Measurements from ENCODE around the gene PCSK6.
"Not testable (repeated sequence)": the region's sequence is repeated elsewhere in the genome, so short reads cannot be mapped to it uniquely, and the experiment has no call there.

Gene PCSK6

GRCh38 chr15:101459579-101460300 lies 29.8 kb downstream of the PCSK6 start:
- DNase-seq (ENCODE audit: low read depth) = no peak

GRCh38 chr15:101458908-101459578 lies 30.5 kb downstream of the PCSK6 start:
- DNase-seq (ENCODE audit: low read depth) = no peak

GRCh38 chr15:101458158-101458900 lies 31.2 kb downstream of the PCSK6 start:
- DNase-seq (ENCODE audit: low read depth) = no peak

- no peak for DNase-seq (ENCODE audit: low read depth)
Measured at GRCh38 chr15:101457696-101458095, 31.8 kb downstream of the PCSK6 start.

GRCh38 chr15:101456057-101456739 lies 33.3 kb downstream of the PCSK6 start:
- no peak for DNase-seq (ENCODE audit: low read depth)

GRCh38 chr15:101455291-101456025 lies 34.0 kb downstream of the PCSK6 start:
- DNase-seq (ENCODE audit: low read depth) = no peak

GRCh38 chr15:101454781-101455180 lies 34.7 kb downstream of the PCSK6 start:
- not testable (repeated sequence) for DNase-seq (ENCODE audit: low read depth)

- no peak for DNase-seq (ENCODE audit: low read depth)
Measured at GRCh38 chr15:101454365-101454764, 35.1 kb downstream of the PCSK6 start.

- no peak for DNase-seq (ENCODE audit: low read depth)
Measured at GRCh38 chr15:101453123-101454120, 36.1 kb downstream of the PCSK6 start.

- no peak for DNase-seq (ENCODE audit: low read depth)
Measured at GRCh38 chr15:101452572-101452971, 36.9 kb downstream of the PCSK6 start.

GRCh38 chr15:101451846-101452245 lies 37.7 kb downstream of the PCSK6 start:
- no peak for DNase-seq (ENCODE audit: low read depth)

GRCh38 chr15:101451266-101451799 lies 38.2 kb downstream of the PCSK6 start:
- DNase-seq (ENCODE audit: low read depth) = no peak

- no peak for DNase-seq (ENCODE audit: low read depth)
Measured at GRCh38 chr15:101450403-101451265, 38.9 kb downstream of the PCSK6 start.

- no peak for DNase-seq (ENCODE audit: low read depth)
Measured at GRCh38 chr15:101449471-101450402, 39.8 kb downstream of the PCSK6 start.

- no peak for DNase-seq (ENCODE audit: low read depth)
Measured at GRCh38 chr15:101448336-101448735, 41.2 kb downstream of the PCSK6 start.

GRCh38 chr15:101447561-101448071 lies 41.9 kb downstream of the PCSK6 start:
- DNase-seq (ENCODE audit: low read depth) = no peak

GRCh38 chr15:101447168-101447533 lies 42.4 kb downstream of the PCSK6 start:
- no peak for DNase-seq (ENCODE audit: low read depth)

Measured in stimulated activated CD8-positive, alpha-beta memory T cell treated with anti-CD3 and anti-CD28 coated beads, Interleukin-12 subunit alpha, Interleukin-12 subunit beta, amount 100 ng/mL, for 4 hours (primary cell).